ENCODE data around the gene TRAPPC8.

GRCh38 chr18:31941010-31941809, 1.7 kb downstream of the TRAPPC8 start:
- no peak for TF ChIP-seq CTCF (IDR thresholded peaks at IDR 0.05; ENCODE audit: low read depth, low read length, poor library complexity, severe bottlenecking)
- TF ChIP-seq EZH2phosphoT487 (IDR thresholded peaks at IDR 0.05; ENCODE audit: borderline replicate concordance, low read length) = no peak
